Heart right ventricle (tissue), 16 donors: Measurements from ENCODE around the gene FAM124B. TPM values are rescaled to one million over a fixed set of nuclear protein-coding genes. Genes with fewer than 3 reads are reported as not detected.
"Not testable (repeated sequence)": the region's sequence is repeated elsewhere in the genome, so short reads cannot be mapped to it uniquely, and the experiment has no call there.

ENCODE experiments used
- ATAC-seq, 8 donors: fragments of 200-7000 bp; cut with Tn5 transposase; one replicate each; pipeline ENCODE4 v1.9.1; 2020; ENCODE audit warnings: mild to moderate bottlenecking in 8 of 8, moderate library complexity in 8 of 8, moderate number of reproducible peaks in 1 of 8
- DNase-seq, 2 donors: peaks; one replicate each; pipeline ENCODE4 v3.0.0-alpha.2; 2020
- H3K27ac ChIP-seq, 10 donors: fragments of 200-600 bp; sonication (generic) in 2 of 10; one replicate each; pipeline versions ENCODE4 v1.5.0 to v1.8.0; 2020 to 2022; ENCODE audit warnings: mild to moderate bottlenecking in 3 of 10
- H3K27me3 ChIP-seq, 7 donors: fragments of 200-600 bp; one replicate each; pipeline ENCODE4 v1.8.0; 2021 to 2022; ENCODE audit warnings: mild to moderate bottlenecking in 2 of 7
- H3K36me3 ChIP-seq, 9 donors: fragments of 200-600 bp; sonication (generic) in 1 of 9; one replicate each; pipeline versions ENCODE4 v1.5.0 to v1.8.0; 2020 to 2022; ENCODE audit warnings: mild to moderate bottlenecking in 2 of 9
- H3K4me1 ChIP-seq, 9 donors: fragments of 200-600 bp; sonication (generic) in 1 of 9; one replicate each; pipeline versions ENCODE4 v1.5.0 to v1.8.0; 2020 to 2022; ENCODE audit warnings: mild to moderate bottlenecking in 4 of 9
- H3K4me3 ChIP-seq, 10 donors: fragments of 200-600 bp; sonication (generic) in 2 of 10; one replicate each; pipeline versions ENCODE4 v1.5.0 to v1.8.0; 2020 to 2022; ENCODE audit warnings: mild to moderate bottlenecking in 7 of 10, moderate library complexity in 2 of 10
- H3K9me3 ChIP-seq, 11 donors: fragments of 200-600 bp in 10 of 11; sonication (generic) in 2 of 11; one replicate each; pipeline versions ENCODE4 v1.5.0 to v1.8.0; 2013 to 2022; ENCODE audit warnings: mild to moderate bottlenecking in 2 of 11, control low read depth in 1 of 11, moderate library complexity in 1 of 11
- CTCF ChIP-seq, 9 donors: fragments of 200-600 bp; sonication (generic) in 2 of 9; IDR thresholded peaks; one replicate each; pipeline versions ENCODE4 v1.5.0 to v1.8.0; 2021 to 2022; ENCODE audit warnings: antibody characterized with exemption in 9 of 9, mild to moderate bottlenecking in 5 of 9, moderate library complexity in 1 of 9
- WGBS, 2 donors: extraction: QIAGEN DNeasy Blood & Tissue Kit; methylation state at CpG; one replicate each; pipeline ENCODE4 v1.1.7; 2013; ENCODE audit warnings: inconsistent platforms in 1 of 2; 5-methylcytosine and 5-hydroxymethylcytosine counted together
- intact Hi-C, 10 donors: fragments of 100-400 bp; cut with DNase I; formaldehyde crosslinking; loops; one replicate each; pipeline versions ENCODE4 v1.11.1 to v1.14.2; 2022
- polyA plus RNA-seq, 2 donors: library from polyadenylated mRNA; stranded (reverse); fragments of 200-250 nt; gene quantifications; one replicate each; pipeline ENCODE4 v1.2.3, GENCODE V29; 2013
- total RNA-seq, 10 donors: library from RNA; stranded (reverse); fragmentation: NEBNext Ultra II Directional in 3 of 10; extraction: Animal tissue kit (Norgen Biotek cat#: 25700) in 3 of 10; gene quantifications; one replicate each; pipeline versions ENCODE4 v1.2.1 to v1.2.4, GENCODE V29; 2021 to 2023
- donor health status: Arrhythmogenic right ventricular cardiomyopathy.
- donor health status: ischemic (EF 13 %, LVEDD 7.1; RV severe dilation, severe dysfunction).
- donor health status: healthy with polysubstance abuse.
- donor health status: DM: no; HTN: yes; CAD: no.
- donor health status: DM: no; HTN: no; CAD: no.
- donor health status: ischemic (EF 25% LVEDD 6.9; RV normal size, moderate dysfunction).
- donor health status: ischemic (EF 25% LVEDD 5.7; RV mildly dilated, moderate dysfunction).
- donor health status: healthy.
- donor health status: DM: yes; HTN: yes; CAD: no.
- donor health status: Ischemic cardiomyopathy.
- donor health status: ischemic (EF 35%, LVEDD 5.7; RV mildly dilated, moderate dysfunction).
- donor health status: nonischemic (EF 11% LVEDD 7.7; RV severe dilation, severe dysfunction).
- donor health status: DM: yes; HTN: yes; CAD: no.
- donor health status: PGD.
- donor health status: ischemic (EF 29% LVEDD 5.4; RV normal size, mild dysfunction).
- donor health status: nonischemic (EF 23%, LVEDD 6.1; RV moderate dilation, normal function).

FAM124B gene
- total and polyA plus RNA-seq, 12 donors, result 0.62 to 3.9 (median 1.7) TPM

GRCh38 chr2:224398289-224398688, 3.6 kb downstream of the FAM124B start:
- H3K4me3 ChIP-seq, result peak overlapping the region in 5 of 10 donors; percentile 5 to 61 (median 53)
- WGBS, 2 donors, result 89 to 91% methylated on average over 3 of the region's 3 CpGs
- no peaks in the 10 kb centered on the region for H3K36me3 ChIP-seq
- H3K9me3 ChIP-seq, result no peaks in the 10 kb centered on the region
- peaks cover 0 to 36% (median 8%) of the 10 kb centered on the region in 9 donors for H3K4me1 ChIP-seq
- no peak for DNase-seq
- ATAC-seq, result no peak
- no peak for TF ChIP-seq CTCF (IDR thresholded peaks at IDR 0.05)
- intact Hi-C loops, result no loop called here
- no peaks in the 10 kb centered on the region for H3K27me3 ChIP-seq
- H3K27ac ChIP-seq, result no peak overlapping the region

GRCh38 chr2:224397100-224397499, 4.8 kb downstream of the FAM124B start:
- H3K27me3 ChIP-seq, H3K4me3 ChIP-seq, DNase-seq, ATAC-seq, intact Hi-C loops, H3K36me3 ChIP-seq, H3K9me3 ChIP-seq, H3K27ac ChIP-seq: not testable (repeated sequence)
- 88 to 91% methylated on average over 5 of the region's 5 CpGs for WGBS, 2 donors
- peaks cover 0 to 25% (median 0%) of the 10 kb centered on the region in 9 donors for H3K4me1 ChIP-seq

GRCh38 chr2:224395620-224396390, 6.1 kb downstream of the FAM124B start:
- ATAC-seq, result no peak
- Histone ChIP-seq H3K4me1 (peaks cover 0 to 22% (median 0%) of the 10 kb centered on the region in 9 donors), H3K9me3 (no peaks in the 10 kb centered on the region), H3K36me3 (no peaks in the 10 kb centered on the region), H3K4me3 (no peak overlapping the region), H3K27ac (no peak overlapping the region), H3K27me3 (no peaks in the 10 kb centered on the region)
- WGBS, 2 donors, result 87 to 88% methylated on average over 9 of the region's 9 CpGs
- no peak for TF ChIP-seq CTCF (IDR thresholded peaks at IDR 0.05)
- intact Hi-C loops, result no loop called here
- no peak for DNase-seq

- intact Hi-C loops, result no loop called here
- whole genome bisulfite sequencing, 2 donors, result 91 to 96% methylated on average over 3 of the region's 3 CpGs
- no peak overlapping the region for H3K4me3 ChIP-seq
- H3K27me3 ChIP-seq, result no peaks in the 10 kb centered on the region
- no peak for TF ChIP-seq CTCF (IDR thresholded peaks at IDR 0.05)
- peaks cover 0 to 8% (median 0%) of the 10 kb centered on the region in 9 donors for H3K4me1 ChIP-seq
- no peak for ATAC-seq
- no peaks in the 10 kb centered on the region for H3K9me3 ChIP-seq
- H3K36me3 ChIP-seq, result no peaks in the 10 kb centered on the region
- DNase-seq, result no peak
- no peak overlapping the region for H3K27ac ChIP-seq
Measured at GRCh38 chr2:224393157-224393872, 8.6 kb downstream of the FAM124B start.
